ENCODE results near the gene NOTCH2NLA.
A peak's percentile ranks its signal among the peaks of the same experiment; 100 is the strongest.
"Not testable (repeated sequence)": the region's sequence is repeated elsewhere in the genome, so short reads cannot be mapped to it uniquely, and the experiment has no call there.

The NOTCH2NLA gene

DNA sequence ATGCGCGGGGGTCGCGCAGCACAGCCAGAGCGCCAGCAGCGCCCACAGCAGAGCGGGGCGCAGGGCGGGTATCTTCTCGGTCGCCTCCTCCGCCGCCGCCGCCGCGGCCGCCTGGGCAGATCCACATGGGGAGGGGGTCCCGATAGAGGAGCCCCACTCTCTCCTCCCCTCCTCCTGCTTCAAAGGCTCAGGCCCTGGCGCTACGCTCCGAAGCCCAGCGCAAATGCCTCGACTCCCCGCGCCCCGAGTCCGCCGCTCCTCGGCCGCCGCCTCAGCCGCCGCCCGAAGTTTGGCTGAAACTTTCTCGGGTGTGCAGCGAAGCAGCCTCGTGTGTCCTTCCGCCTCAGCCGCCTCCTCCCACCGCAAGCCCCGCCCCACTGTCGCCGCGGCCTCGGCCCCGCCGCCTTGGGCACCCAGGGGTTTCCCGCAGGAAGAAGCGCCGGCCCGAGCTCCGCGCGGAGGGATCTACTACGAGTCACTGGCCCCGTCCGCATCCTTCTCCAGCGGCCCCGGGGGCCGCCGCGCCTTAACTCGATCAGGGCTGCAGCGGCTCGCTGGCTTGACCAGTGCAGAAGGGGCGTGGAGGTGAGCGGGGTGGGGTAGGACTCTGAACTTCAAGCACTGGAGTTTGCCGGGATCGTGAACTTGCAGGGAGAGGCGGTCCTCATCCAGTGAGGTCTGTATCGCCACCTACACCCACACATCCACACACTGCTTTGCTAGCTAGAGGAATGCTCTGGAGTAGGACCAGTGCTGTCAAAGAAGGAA, at the start of gene NOTCH2NLA:
TSS of gene NOTCH2NLA (minus strand) at position 312 of the 768 bp plus-strand sequence. CDS start 39,684 bp downstream, outside the sequence.
- peak in 2 of 3 donors; percentile 0 to 9 for DNase-seq (ENCODE audit: low read depth in 3 of 3)

- DNase-seq (ENCODE audit: low read depth in 3 of 3), result not testable (repeated sequence)
Observed at GRCh38 chr1:146278346-146278745, 49.5 kb upstream of the NOTCH2NLA start.

GRCh38 chr1:146277087-146277486, 48.3 kb upstream of the NOTCH2NLA start:
- not testable (repeated sequence) for DNase-seq (ENCODE audit: low read depth in 3 of 3)

DNA sequence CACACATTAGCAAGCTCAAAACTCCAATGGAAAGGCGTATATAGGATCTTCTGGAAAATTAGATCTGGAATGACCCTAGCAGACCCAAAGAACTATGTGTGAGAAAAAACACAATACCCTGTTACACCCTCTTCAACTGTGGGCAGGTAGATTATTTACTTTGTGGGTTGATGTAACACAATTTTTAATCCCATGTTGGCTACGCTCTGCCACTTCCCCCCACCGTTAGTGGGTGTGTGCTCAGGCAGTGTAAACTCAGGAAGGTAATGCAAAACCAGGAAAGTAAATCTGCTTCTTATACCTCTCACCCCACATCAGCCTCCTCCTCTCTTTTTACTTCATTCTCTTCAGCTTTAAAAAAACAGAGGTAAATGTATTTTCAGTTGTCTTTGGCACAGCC, 45.3 kb upstream of the NOTCH2NLA start:
- not testable (repeated sequence) for DNase-seq (ENCODE audit: low read depth in 3 of 3)

GRCh38 chr1:146273194-146273593, 44.4 kb upstream of the NOTCH2NLA start:
- not testable (repeated sequence) for DNase-seq (ENCODE audit: low read depth in 3 of 3)

GRCh38 chr1:146272734-146273133, 43.9 kb upstream of the NOTCH2NLA start:
- not testable (repeated sequence) for DNase-seq (ENCODE audit: low read depth in 3 of 3)

DNA sequence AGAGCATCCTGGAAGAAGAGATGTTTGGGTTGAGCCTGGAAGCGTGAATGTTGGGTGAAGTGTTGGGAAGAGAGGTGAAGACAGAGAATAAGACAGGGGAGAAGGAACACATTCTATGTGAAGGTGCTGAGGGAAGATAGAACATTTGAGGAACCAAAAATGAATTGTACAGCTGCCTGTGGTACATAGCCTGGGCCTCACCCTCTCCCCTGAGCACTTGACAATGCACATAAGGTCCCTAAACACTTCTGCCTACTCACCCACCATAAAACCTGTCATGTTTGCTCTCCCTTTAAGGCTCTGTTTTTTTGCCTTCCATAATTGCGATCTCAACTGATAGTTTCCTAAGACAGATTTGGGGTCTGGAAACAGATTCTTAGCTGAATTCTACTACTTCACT, 43.2 kb upstream of the NOTCH2NLA start:
- DNase-seq (ENCODE audit: low read depth in 3 of 3), result not testable (repeated sequence)

- not testable (repeated sequence) for DNase-seq (ENCODE audit: low read depth in 3 of 3)
Observed at GRCh38 chr1:146270129-146270528, 41.3 kb upstream of the NOTCH2NLA start.

GRCh38 chr1:146266179-146266748, 37.4 kb upstream of the NOTCH2NLA start:
- not testable (repeated sequence) for DNase-seq (ENCODE audit: low read depth in 3 of 3)

- not testable (repeated sequence) for DNase-seq (ENCODE audit: low read depth in 3 of 3)
Observed at GRCh38 chr1:146264761-146265160, 35.9 kb upstream of the NOTCH2NLA start.

DNA sequence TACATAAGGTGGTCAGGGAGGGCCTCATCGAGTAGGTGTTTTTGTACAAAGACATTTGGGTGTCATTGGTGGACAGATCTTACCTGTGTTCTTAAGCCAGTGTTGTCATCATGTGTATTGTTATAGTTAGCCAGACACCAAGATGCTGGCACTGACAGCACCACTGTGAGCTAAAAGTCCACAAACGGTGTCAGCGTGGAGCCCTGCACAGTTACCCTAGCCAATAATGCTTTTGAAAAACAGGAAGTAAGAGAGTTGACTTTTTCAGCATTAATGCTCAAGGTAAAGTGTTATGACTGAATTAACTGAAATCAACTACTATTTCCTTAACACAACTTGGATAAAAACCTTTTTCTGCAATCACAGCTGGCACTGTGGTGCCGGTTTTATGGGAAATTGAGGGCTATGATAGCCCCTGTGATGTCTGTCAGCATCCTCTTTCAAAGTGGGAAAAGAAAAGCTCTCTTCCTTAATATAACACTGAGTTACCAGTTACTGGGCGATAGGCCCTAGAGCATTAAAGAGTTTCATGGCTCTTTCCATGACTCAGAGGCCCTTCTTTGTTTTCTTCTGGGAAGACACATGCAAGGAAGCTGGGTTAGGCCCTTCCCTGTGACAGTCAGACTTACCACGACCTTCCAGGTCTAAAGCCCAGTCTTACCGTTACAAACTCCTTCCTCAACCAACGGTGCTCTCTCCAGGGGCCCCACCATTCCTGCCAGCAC, 31.3 kb upstream of the NOTCH2NLA start:
- not testable (repeated sequence) for DNase-seq (ENCODE audit: low read depth in 3 of 3)

DNA sequence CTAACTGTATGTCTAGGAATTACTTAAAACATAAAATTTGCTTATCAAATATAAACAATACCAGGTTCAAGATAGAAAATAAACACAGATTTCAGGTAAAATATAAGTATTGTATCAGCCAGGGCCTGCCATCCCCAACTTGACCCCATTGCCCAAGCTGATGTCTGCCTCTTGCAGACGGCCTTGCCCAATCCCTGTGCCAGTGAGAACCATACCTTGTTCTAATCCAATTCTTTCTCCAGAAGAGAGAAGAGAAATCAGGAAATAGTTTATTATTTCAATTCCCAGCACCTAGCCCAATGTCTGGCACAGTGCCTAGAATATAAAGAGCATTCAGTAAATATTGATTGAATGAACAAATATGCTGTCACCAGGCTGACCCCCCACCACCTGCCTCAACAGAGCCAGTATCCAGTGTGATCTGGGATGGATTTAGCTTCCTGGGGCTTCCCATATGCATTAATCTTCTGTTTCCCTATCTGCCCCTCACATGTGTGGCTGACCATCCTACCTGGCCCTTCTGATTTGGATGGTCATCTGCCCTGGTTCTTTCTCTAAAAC, 29.3 kb upstream of the NOTCH2NLA start:
- DNase-seq (ENCODE audit: low read depth in 3 of 3), result not testable (repeated sequence)

- not testable (repeated sequence) for DNase-seq (ENCODE audit: low read depth in 3 of 3)
Observed at GRCh38 chr1:146254569-146255197, 25.9 kb upstream of the NOTCH2NLA start.

DNA sequence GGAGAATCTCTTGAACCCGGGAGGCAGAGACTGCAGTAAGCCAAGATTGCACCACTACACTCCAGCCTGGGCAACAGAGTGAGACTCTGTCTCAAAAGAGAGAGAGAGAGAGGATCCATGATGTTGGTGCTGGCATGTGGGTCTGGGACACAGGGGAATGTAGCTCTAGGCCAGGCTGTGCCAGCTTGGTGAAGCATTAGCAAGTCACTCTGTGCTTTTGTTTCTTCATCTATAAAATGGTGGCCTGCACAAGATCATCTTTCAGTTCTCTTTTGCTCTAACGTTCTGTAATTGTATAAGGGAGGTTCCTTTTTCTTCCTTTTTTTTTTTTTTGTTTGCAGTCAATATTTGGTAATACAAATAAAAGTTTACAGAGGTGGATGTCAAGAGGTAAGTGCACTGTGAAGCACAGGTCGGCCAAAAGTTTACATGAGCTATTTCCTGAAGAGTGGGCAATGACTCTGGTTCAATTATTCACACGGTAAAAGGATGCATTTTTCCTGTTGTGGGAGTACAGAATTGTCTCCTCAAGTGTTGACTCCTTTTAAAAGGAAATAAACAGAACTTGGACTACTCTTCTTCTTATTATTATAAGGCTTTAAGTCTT, 24.5 kb upstream of the NOTCH2NLA start:
- not testable (repeated sequence) for DNase-seq (ENCODE audit: low read depth in 3 of 3)

DNA sequence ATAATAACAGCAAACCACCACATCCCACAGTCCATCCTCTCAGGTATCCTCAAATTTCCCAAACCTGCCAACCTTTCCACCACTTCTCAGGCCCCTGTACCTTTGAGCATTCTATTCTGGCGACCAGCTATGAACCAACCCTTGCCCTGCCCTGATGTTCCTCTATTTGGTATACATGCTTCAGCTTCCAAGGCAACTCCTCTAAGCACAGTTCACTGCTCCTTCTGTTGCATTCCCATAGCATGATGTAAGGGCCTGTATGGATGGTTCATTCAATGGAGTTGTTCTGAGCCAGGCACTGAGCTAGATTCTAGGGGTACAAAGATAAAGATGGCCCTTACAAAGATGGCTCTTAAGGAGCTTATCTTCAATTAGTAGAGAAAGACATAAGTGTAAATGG, 22.7 kb upstream of the NOTCH2NLA start:
- DNase-seq (ENCODE audit: low read depth in 3 of 3), result not testable (repeated sequence)

DNA sequence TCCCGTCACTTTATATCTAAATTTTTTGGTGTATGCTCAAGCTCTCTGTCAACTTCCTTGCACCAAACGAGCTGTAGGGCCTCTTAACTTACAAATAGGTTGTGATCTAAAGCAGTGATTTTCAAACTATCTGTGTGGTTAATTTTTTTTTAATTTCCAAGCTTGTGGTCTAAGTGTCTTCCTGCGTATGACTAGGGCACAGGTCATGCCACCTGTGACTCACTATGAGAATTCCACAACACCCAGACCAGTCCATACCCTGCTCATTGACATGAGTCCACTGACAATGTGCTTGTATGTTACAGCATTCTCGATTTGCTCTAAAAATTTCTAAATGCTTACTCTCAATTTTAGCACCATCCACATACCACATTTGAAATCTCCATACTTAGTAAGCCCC, 19.8 kb upstream of the NOTCH2NLA start:
- not testable (repeated sequence) for DNase-seq (ENCODE audit: low read depth in 3 of 3)

DNA sequence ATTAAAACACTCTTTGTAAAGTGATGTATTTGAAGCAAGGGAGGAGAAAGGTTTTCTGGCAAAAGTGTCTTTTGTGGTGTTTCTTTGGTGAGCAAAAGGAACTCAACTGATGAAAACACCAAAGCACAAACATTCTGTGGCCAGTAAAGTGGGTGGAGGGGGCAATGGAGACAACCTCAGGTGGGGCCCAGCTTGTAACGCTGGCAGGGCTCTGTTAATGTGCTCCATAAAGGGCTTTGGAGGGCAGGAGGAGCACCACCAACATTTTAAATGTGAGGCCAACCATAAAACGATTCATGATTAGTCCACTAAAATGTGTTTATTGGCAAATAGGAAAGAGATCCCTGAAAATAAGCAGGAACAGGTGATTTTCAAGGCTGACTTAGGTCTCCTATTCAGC, 7.8 kb upstream of the NOTCH2NLA start:
- not testable (repeated sequence) for DNase-seq (ENCODE audit: low read depth in 3 of 3)

- DNase-seq (ENCODE audit: low read depth in 3 of 3), result not testable (repeated sequence)
Observed at GRCh38 chr1:146236026-146236601, 7.3 kb upstream of the NOTCH2NLA start.

DNA sequence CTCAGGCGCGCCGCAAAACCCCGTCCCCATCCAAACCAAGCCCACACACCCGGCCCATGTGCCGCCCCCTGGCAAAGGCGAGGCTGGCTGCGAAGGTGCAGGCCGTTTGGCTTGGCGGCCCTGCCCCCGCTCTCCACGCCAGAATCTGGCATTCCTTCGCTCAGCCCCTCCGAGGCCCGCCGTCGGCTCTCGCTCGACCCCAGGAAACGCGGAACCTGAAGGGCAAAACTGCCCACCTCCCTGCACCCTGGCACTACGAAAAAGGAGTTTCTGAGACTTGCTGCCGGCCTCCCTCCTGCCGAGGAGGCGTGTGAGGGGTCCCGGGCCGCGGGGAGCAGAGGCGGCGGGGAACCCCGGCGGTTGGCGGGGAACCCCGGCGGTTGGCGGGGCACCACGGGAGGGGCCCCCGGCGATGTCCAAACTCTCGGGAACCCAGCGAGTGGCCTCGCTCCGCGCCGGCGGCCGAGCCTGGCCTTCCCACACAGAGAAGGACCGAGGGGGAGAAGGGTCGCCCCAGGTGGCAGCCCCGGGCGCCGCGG, 608 bp downstream of the NOTCH2NLA start:
- peak in 1 of 3 donors; percentile 4 for DNase-seq (ENCODE audit: low read depth in 3 of 3)

DNA sequence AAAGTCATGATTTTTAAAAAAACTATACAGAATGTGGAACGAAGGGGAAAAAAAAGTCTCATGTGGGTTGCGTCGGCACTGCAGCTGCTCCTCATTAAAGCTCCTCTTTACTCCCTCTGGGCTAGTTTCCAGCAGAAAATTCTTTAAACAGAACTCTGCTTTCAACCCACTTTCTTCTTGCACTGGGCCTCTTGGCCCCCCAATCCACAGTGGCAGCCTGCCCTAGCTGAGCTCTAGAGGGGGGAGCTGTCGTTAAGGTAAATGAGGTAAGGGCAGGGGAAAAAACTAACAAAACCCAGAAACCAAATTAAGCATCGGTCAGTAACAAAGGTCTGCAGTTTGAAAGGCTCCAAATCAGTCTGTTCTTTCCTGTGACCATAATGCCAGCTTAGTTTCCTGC, 54.3 kb downstream of the NOTCH2NLA start:
- DNase-seq (ENCODE audit: low read depth in 3 of 3), result not testable (repeated sequence)

Measured in stimulated activated CD4-positive, alpha-beta T cell treated with anti-CD3 and anti-CD28 coated beads, TNF-alpha, amount 100 ng/mL, for 48 hours (primary cell).